HEK293 (cell line): ENCODE data around the gene TOPBP1.
A peak's percentile ranks its signal among the peaks of the same experiment; 100 is the strongest.

Source experiments
- CTCF ChIA-PET: fragments of 350-600 bp; formaldehyde crosslinking; extraction: SDS; loops from one replicate; lab custom pipeline; 2021; ENCODE audit warnings: antibody characterized with exemption; lab: Yijun Ruan, JAX
- POLR2A ChIA-PET: fragments of 300-600 bp; formaldehyde crosslinking; extraction: SDS; loops from one replicate; lab custom pipeline; 2020; ENCODE audit warnings: antibody characterized with exemption, inconsistent platforms; lab: Yijun Ruan, JAX
- H3K27ac ChIP-seq: fragments of 200-500 bp; sonication (Bioruptor generic); 2 replicates; pipeline ENCODE4 v1.5.1; 2014; ENCODE audit warnings: low read depth, low read length, control low read depth, inconsistent platforms; ENCODE audit errors: extremely low read depth
- H3K36me3 ChIP-seq, 2 experiments: fragments of 200-500 bp in 1 of 2; sonication (Bioruptor generic) in 1 of 2; 1 replicate in 1 of 2; 2 replicates in 1 of 2; pipeline ENCODE4 v1.5.1; 2014 to 2017; ENCODE audit warnings: inconsistent platforms in 2 of 2, low read length in 2 of 2; ENCODE audit not compliant: control insufficient read depth in 2 of 2, insufficient read depth in 1 of 2
- H3K4me1 ChIP-seq: fragments of 200-500 bp; sonication (Bioruptor generic); 2 replicates; pipeline ENCODE4 v1.5.1; 2014; ENCODE audit warnings: mild to moderate bottlenecking, low read length, inconsistent platforms; ENCODE audit not compliant: control insufficient read depth, insufficient read depth
- H3K4me3 ChIP-seq: 2 replicates; pipeline ENCODE4 v1.5.1; 2011; ENCODE audit warnings: low read depth, mild to moderate bottlenecking, control low read depth, low read length, moderate library complexity
- H3K9me3 ChIP-seq: fragments of 200-500 bp; sonication (Bioruptor generic); 2 replicates; pipeline ENCODE4 v1.5.1; 2014; ENCODE audit warnings: low read depth, low read length, inconsistent platforms; ENCODE audit not compliant: control insufficient read depth, insufficient read depth
- ATF2 ChIP-seq: fragments of 450-650 bp; formaldehyde crosslinking; IDR thresholded peaks from 2 replicates; pipeline ENCODE4 v1.5.1; 2016; ENCODE audit warnings: missing biosample characterization, missing genetic modification characterization, low read depth
- BCL11A ChIP-seq: fragments of 450-650 bp; formaldehyde crosslinking; IDR thresholded peaks from 2 replicates; pipeline ENCODE4 v1.5.1; 2016; ENCODE audit warnings: low read depth, missing biosample characterization, missing genetic modification characterization
- GLIS1 ChIP-seq: fragments of 450-650 bp; formaldehyde crosslinking; IDR thresholded peaks from 2 replicates; pipeline ENCODE4 v1.5.1; 2016; ENCODE audit warnings: missing biosample characterization, missing genetic modification characterization
- HOXD13 ChIP-seq: sonication (generic); formaldehyde crosslinking; IDR thresholded peaks from 2 replicates; pipeline ENCODE4 v1.8.0; 2022; ENCODE audit warnings: missing genetic modification reagents, borderline replicate concordance
- KLF16 ChIP-seq: fragments of 450-650 bp; formaldehyde crosslinking; IDR thresholded peaks from 2 replicates; pipeline ENCODE4 v1.5.1; 2017; ENCODE audit warnings: missing biosample characterization, missing genetic modification characterization
- OSR2 ChIP-seq: fragments of 450-650 bp; formaldehyde crosslinking; IDR thresholded peaks from 2 replicates; pipeline ENCODE4 v1.5.1; 2016; ENCODE audit warnings: missing biosample characterization, missing genetic modification characterization
- PRDM10 ChIP-seq: fragments of 450-650 bp; formaldehyde crosslinking; IDR thresholded peaks from 2 replicates; pipeline ENCODE4 v1.5.1; 2016; ENCODE audit warnings: missing biosample characterization, missing genetic modification characterization
- SETDB1 ChIP-seq: IDR thresholded peaks from one replicate; pipeline ENCODE4 v1.6.1; 2017; ENCODE audit warnings: mild to moderate bottlenecking, low read length, moderate library complexity, mixed read lengths; ENCODE audit not compliant: insufficient read length
- ZBTB21 ChIP-seq: fragments of 450-650 bp; formaldehyde crosslinking; IDR thresholded peaks from 2 replicates; pipeline ENCODE4 v1.5.1; 2017; ENCODE audit warnings: missing biosample characterization, missing genetic modification characterization
- ZBTB49 ChIP-seq: fragments of 450-650 bp; formaldehyde crosslinking; IDR thresholded peaks from 2 replicates; pipeline ENCODE4 v1.5.1; 2016; ENCODE audit warnings: missing biosample characterization, missing genetic modification characterization, low read depth
- ZNF112 ChIP-seq: fragments of 450-650 bp; formaldehyde crosslinking; IDR thresholded peaks from 2 replicates; pipeline ENCODE4 v1.5.0; 2017; ENCODE audit warnings: missing biosample characterization, missing genetic modification characterization
- ZNF169 ChIP-seq: fragments of 450-650 bp; formaldehyde crosslinking; IDR thresholded peaks from 2 replicates; pipeline ENCODE4 v1.5.1; 2016; ENCODE audit warnings: missing biosample characterization, missing genetic modification characterization
- ZNF184 ChIP-seq: fragments of 450-650 bp; IDR thresholded peaks from 2 replicates; pipeline ENCODE4 v1.5.1; 2018; ENCODE audit warnings: missing biosample characterization, mild to moderate bottlenecking, missing genetic modification characterization
- ZNF24 ChIP-seq: fragments of 450-650 bp; formaldehyde crosslinking; IDR thresholded peaks from 2 replicates; pipeline ENCODE4 v1.5.1; 2016; ENCODE audit warnings: missing biosample characterization, missing genetic modification characterization
- ZNF398 ChIP-seq: fragments of 450-650 bp; formaldehyde crosslinking; IDR thresholded peaks from 2 replicates; pipeline ENCODE4 v1.5.1; 2017; ENCODE audit warnings: missing biosample characterization, missing genetic modification characterization
- ZNF510 ChIP-seq: fragments of 450-650 bp; formaldehyde crosslinking; IDR thresholded peaks from 2 replicates; pipeline ENCODE4 v1.5.1; 2018; ENCODE audit warnings: mild to moderate bottlenecking, missing genetic modification characterization, missing biosample characterization; ENCODE audit not compliant: insufficient replicate concordance
- ZNF560 ChIP-seq: fragments of 450-650 bp; formaldehyde crosslinking; IDR thresholded peaks from 2 replicates; pipeline ENCODE4 v1.5.1; 2017; ENCODE audit warnings: missing biosample characterization, missing genetic modification characterization, borderline replicate concordance
- ZNF623 ChIP-seq: fragments of 450-650 bp; formaldehyde crosslinking; IDR thresholded peaks from 2 replicates; pipeline ENCODE4 v1.5.1; 2016; ENCODE audit warnings: missing biosample characterization, missing genetic modification characterization
- ZNF670 ChIP-seq: fragments of 450-650 bp; formaldehyde crosslinking; IDR thresholded peaks from 2 replicates; pipeline ENCODE4 v1.5.1; 2016; ENCODE audit warnings: missing biosample characterization, missing genetic modification characterization, low read depth
- ZNF677 ChIP-seq: fragments of 450-650 bp; IDR thresholded peaks from 2 replicates; pipeline ENCODE4 v1.5.0; 2018; ENCODE audit warnings: missing biosample characterization, mild to moderate bottlenecking, missing genetic modification characterization, moderate library complexity
- ZNF692 ChIP-seq: fragments of 450-650 bp; formaldehyde crosslinking; IDR thresholded peaks from 2 replicates; pipeline ENCODE4 v1.5.1; 2016; ENCODE audit warnings: missing biosample characterization, missing genetic modification characterization
- ZNF791 ChIP-seq: fragments of 450-650 bp; formaldehyde crosslinking; IDR thresholded peaks from 2 replicates; pipeline ENCODE4 v1.5.1; 2016; ENCODE audit warnings: missing biosample characterization, missing genetic modification characterization
- ZXDB ChIP-seq: fragments of 450-650 bp; formaldehyde crosslinking; IDR thresholded peaks from 2 replicates; pipeline ENCODE4 v1.5.1; 2016; ENCODE audit warnings: missing biosample characterization, missing genetic modification characterization

The TOPBP1 gene

GRCh38 chr3:133573629-133574194 lies 88.0 kb downstream of the TOPBP1 start, which contains the start of gene CDV3 (continued):
- TF ChIP-seq ZNF398 (tag by site-specific recombination) = peak; percentile 27; the same call in 1 of the 2 replicates
- no peak for TF ChIP-seq BCL11A (tag by site-specific recombination)
- no peak for TF ChIP-seq ZNF169 (tag by site-specific recombination)
- TF ChIP-seq ZNF623 = no peak
- TF ChIP-seq ZNF184 (tag by site-specific recombination) = no peak
- TF ChIP-seq KLF16 (tag by site-specific recombination) = no peak
- no peak for TF ChIP-seq ATF2 (tag by site-specific recombination)
- TF ChIP-seq GLIS1 (tag by site-specific recombination) = no peak
- no peak for TF ChIP-seq ZNF24 (tag by site-specific recombination)
- TF ChIP-seq PRDM10 (tag by site-specific recombination) = peak; percentile 77
- TF ChIP-seq, all 188 proteins: peak for 8

GRCh38 chr3:133573054-133573628 lies 88.6 kb downstream of the TOPBP1 start:
- Histone ChIP-seq H3K4me3 (peak overlapping the region; percentile 85), H3K27ac (peak overlapping the region; percentile 89), H3K36me3 (peaks cover 7 to 32% of the 10 kb centered on the region in 2 experiments; a peak in 2 of 3 replicates), H3K9me3 (no peaks in the 10 kb centered on the region), H3K4me1 (peaks cover 3% of the 10 kb centered on the region; the same call in 1 of the 2 replicates)
- CTCF ChIA-PET = interaction anchor here (0.6 to 0.7 kb wide), 2 partner anchors 30 to 77 kb away, joined by 3 to 4 read pairs; no protein-coding TSS in a partner anchor
- POLR2A ChIA-PET = interaction anchor here (0.5 to 1.4 kb wide), 4 partner anchors 26 to 93 kb away, joined by 3 to 6 read pairs (median 3); no protein-coding TSS in a partner anchor
- TF ChIP-seq SETDB1 (no peak), ZNF510 (tag by site-specific recombination) (no peak), ZNF560 (tag by site-specific recombination) (no peak), HOXD13 (CRISPR knock-in tag) (no peak), ZNF791 (tag by site-specific recombination) (no peak), OSR2 (no peak), ZNF692 (tag by site-specific recombination) (peak; percentile 23; the same call in 1 of the 2 replicates), ZNF112 (tag by site-specific recombination) (no peak), ZNF677 (no peak), ZBTB21 (tag by site-specific recombination) (no peak), ZXDB (tag by site-specific recombination) (no peak), ZBTB49 (tag by site-specific recombination) (no peak), ZNF670 (no peak)
